Activated gamma-delta T cell treated with anti-CD3 and anti-CD28 coated beads, Interleukin-2, amount 50 U/mL, for 16 hours (primary cell): ENCODE data around the gene SEPTIN1.
"Not testable (repeated sequence)": the region's sequence is repeated elsewhere in the genome, so short reads cannot be mapped to it uniquely, and the experiment has no call there.

Source experiments
- DNase-seq: peaks from one replicate; pipeline ENCODE4 v3.0.0-alpha.2; 2020; ENCODE audit warnings: low read depth

Gene SEPTIN1

DNA sequence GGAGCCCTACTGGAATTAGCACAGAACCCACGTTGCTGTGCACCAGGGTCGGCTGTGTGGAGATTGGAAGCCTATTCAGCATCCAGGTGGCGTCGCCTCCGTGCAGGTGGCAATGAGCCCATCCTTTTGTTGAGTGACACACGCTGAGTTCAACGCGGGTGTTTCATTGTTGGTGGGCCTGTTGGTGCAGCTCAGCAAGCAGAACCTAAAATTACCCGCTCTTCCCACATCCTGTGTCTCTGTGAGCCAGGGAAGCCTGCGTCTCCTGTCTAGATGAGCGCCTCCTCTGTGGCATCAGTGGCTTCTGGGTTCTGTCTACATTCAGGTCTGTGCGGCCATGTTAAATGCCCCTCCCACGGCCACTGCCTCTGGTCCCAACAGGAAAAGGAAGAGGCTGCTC, 41.7 kb downstream of the SEPTIN1 start:
- DNase-seq = no peak

DNA sequence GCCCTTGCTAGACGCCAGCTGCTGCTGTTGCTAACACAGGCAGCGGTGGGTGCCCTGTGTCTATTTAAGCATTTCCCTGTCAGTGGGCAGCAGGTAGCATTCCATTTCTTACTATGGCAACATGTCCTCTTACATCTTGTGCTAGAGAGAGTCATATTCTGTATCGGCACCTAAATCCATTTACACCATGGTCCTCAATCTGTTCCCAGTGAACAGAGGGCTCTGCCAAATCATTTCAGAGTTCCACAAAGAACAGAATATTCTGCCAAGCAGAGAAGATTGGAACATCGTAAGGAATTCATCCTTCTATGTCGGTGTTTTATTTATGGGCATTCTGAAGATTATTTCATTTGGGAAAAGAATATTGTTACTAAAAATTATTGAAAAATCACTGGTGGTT, 43.6 kb downstream of the SEPTIN1 start:
- not testable (repeated sequence) for DNase-seq

GRCh38 chr16:30337964-30338357, 44.4 kb downstream of the SEPTIN1 start:
- not testable (repeated sequence) for DNase-seq

- no peak for DNase-seq
These were observed 46.5 kb downstream of the SEPTIN1 start for GRCh38 chr16:30335598-30336474.

DNA sequence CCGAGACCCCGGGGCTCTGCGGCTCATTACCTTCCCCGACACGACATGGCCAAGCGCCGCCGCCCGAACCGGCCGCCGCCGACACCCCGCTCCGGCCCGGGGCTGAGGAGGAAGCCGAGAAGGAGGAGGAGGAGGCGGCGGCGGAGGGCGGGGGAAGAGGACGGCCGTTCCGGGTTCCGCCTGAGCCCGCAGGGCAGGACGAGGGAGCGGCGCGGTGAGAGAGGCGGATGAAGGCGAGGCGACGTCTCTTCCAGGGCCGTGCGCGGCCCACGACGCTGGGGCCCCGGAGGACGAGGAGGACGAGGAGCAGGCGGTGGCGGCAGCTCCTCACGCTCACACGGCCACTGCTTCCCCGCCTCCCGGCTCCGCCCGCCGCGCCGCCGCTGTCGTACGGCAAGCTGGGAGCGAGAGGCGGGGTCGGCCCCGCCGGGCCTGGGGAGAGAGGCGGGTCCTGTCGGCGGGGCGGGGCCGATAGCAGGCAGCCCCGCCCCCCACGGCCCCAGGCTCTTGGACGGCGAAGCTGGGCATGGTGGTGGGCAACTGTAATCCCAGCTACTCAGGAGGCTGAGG, 47.2 kb downstream of the SEPTIN1 start:
- DNase-seq = peak; percentile 69

- peak; percentile 78 for DNase-seq
These were observed 47.8 kb downstream of the SEPTIN1 start for GRCh38 chr16:30334473-30334989.
